HG03139 (cell line): Measurements from ENCODE around the gene GAS6.

Source experiments
- ATAC-seq: cut with Tn5 transposase; IDR thresholded peaks from one replicate; pipeline ENCODE4 v1.9.1; 2021; ENCODE audit not compliant: unreplicated experiment

Gene GAS6

GRCh38 chr13:113812178-113813040 is 51.5 kb downstream of the GAS6 start:
- ATAC-seq: no peak

- ATAC-seq: no peak
These were observed 52.6 kb downstream of the GAS6 start for GRCh38 chr13:113811081-113811928.

- ATAC-seq: no peak
These were observed 53.2 kb downstream of the GAS6 start for GRCh38 chr13:113810640-113811039.

- ATAC-seq: no peak
These were observed 53.9 kb downstream of the GAS6 start for GRCh38 chr13:113809934-113810333.

GRCh38 chr13:113808058-113808834 is 55.6 kb downstream of the GAS6 start:
- no peak for ATAC-seq

GRCh38 chr13:113806526-113806925 is 57.4 kb downstream of the GAS6 start:
- ATAC-seq: no peak

- ATAC-seq: no peak
These were observed 57.8 kb downstream of the GAS6 start for GRCh38 chr13:113806104-113806471.

GRCh38 chr13:113805431-113806103 is 58.3 kb downstream of the GAS6 start:
- ATAC-seq: no peak

- ATAC-seq: no peak
These were observed 59.0 kb downstream of the GAS6 start for GRCh38 chr13:113804703-113805430.

GRCh38 chr13:113804017-113804702 is 59.7 kb downstream of the GAS6 start:
- no peak for ATAC-seq

GRCh38 chr13:113803409-113804016 is 60.4 kb downstream of the GAS6 start:
- no peak for ATAC-seq

- no peak for ATAC-seq
These were observed 61.1 kb downstream of the GAS6 start for GRCh38 chr13:113802761-113803160.

- ATAC-seq: no peak
These were observed 61.8 kb downstream of the GAS6 start for GRCh38 chr13:113802090-113802531.

GRCh38 chr13:113801289-113801961 is 62.5 kb downstream of the GAS6 start:
- ATAC-seq: no peak

- no peak for ATAC-seq
These were observed 63.3 kb downstream of the GAS6 start for GRCh38 chr13:113800576-113800926.

GRCh38 chr13:113798200-113798811 is 65.6 kb downstream of the GAS6 start:
- ATAC-seq: no peak

GRCh38 chr13:113796964-113797676 is 66.8 kb downstream of the GAS6 start:
- ATAC-seq: no peak
